Mesothelial cell of epicardium (in vitro differentiated cells): ENCODE results near the gene CDA. TPM values are rescaled to one million over a fixed set of nuclear protein-coding genes. Genes with fewer than 3 reads are reported as not detected.

ENCODE experiments used
- DNase-seq, 2 experiments: peaks; one replicate each; pipeline ENCODE4 v3.0.0; 2021; ENCODE audit warnings: low spot score in 2 of 2; ENCODE audit not compliant: unreplicated experiment in 2 of 2
- H3K27ac Mint-ChIP-seq: 2 replicates; pipeline ENCODE4 v1.8.0; 2021; ENCODE audit warnings: mixed read lengths
- H3K27me3 Mint-ChIP-seq: 2 replicates; pipeline ENCODE4 v1.8.0; 2021; ENCODE audit warnings: low read depth, mixed read lengths
- H3K36me3 Mint-ChIP-seq: 2 replicates; pipeline ENCODE4 v1.8.0; 2021; ENCODE audit warnings: mixed read lengths
- H3K4me1 Mint-ChIP-seq: 2 replicates; pipeline ENCODE4 v1.8.0; 2021; ENCODE audit warnings: mixed read lengths
- H3K4me3 Mint-ChIP-seq: 2 replicates; pipeline ENCODE4 v1.8.0; 2021; ENCODE audit warnings: mild to moderate bottlenecking, moderate library complexity, mixed read lengths
- H3K9me3 Mint-ChIP-seq: 2 replicates; pipeline ENCODE4 v1.8.0; 2021; ENCODE audit warnings: mixed read lengths
- CTCF ChIP-seq: fragments of 200-600 bp; sonication (generic); IDR thresholded peaks from one replicate; pipeline ENCODE4 v1.5.0; 2021; ENCODE audit warnings: antibody characterized with exemption; ENCODE audit not compliant: unreplicated experiment
- total RNA-seq: library from RNA; stranded (reverse); gene quantifications from 3 replicates; pipeline ENCODE4 v1.2.1, GENCODE V29; 2021

CDA gene
- total RNA-seq, 1 donor from 2014 or later = 0.94 TPM

GRCh38 chr1:20612221-20612746 is 23.4 kb downstream of the CDA start:
- no peaks in the 10 kb centered on the region for H3K9me3 Mint-ChIP-seq
- H3K4me3 Mint-ChIP-seq = no peak overlapping the region
- H3K36me3 Mint-ChIP-seq = no peaks in the 10 kb centered on the region
- no peak for TF ChIP-seq CTCF
- peaks cover 8% of the 10 kb centered on the region for H3K4me1 Mint-ChIP-seq
- DNase-seq = no peak
- H3K27me3 Mint-ChIP-seq = no peaks in the 10 kb centered on the region
- no peak overlapping the region for H3K27ac Mint-ChIP-seq

- no peaks in the 10 kb centered on the region for H3K9me3 Mint-ChIP-seq
- no peak for DNase-seq
- no peaks in the 10 kb centered on the region for H3K36me3 Mint-ChIP-seq
- H3K27me3 Mint-ChIP-seq = peaks cover 2% of the 10 kb centered on the region
- H3K4me3 Mint-ChIP-seq = no peak overlapping the region
- no peak for TF ChIP-seq CTCF
- H3K4me1 Mint-ChIP-seq = peaks cover 8% of the 10 kb centered on the region
- peak overlapping the region; percentile 94 for H3K27ac Mint-ChIP-seq
Observed at GRCh38 chr1:20614131-20614579, 25.3 kb downstream of the CDA start.

GRCh38 chr1:20615946-20616846 is 27.3 kb downstream of the CDA start:
- no peak for TF ChIP-seq CTCF
- Mint-ChIP-seq H3K4me3 (no peak overlapping the region), H3K27ac (no peak overlapping the region), H3K4me1 (peaks cover 8% of the 10 kb centered on the region), H3K36me3 (no peaks in the 10 kb centered on the region), H3K27me3 (peaks cover 4% of the 10 kb centered on the region), H3K9me3 (no peaks in the 10 kb centered on the region)
- no peak for DNase-seq

- Mint-ChIP-seq H3K4me1 (peaks cover 8% of the 10 kb centered on the region), H3K4me3 (no peak overlapping the region), H3K27ac (no peak overlapping the region), H3K9me3 (no peaks in the 10 kb centered on the region), H3K36me3 (no peaks in the 10 kb centered on the region), H3K27me3 (peaks cover 4% of the 10 kb centered on the region)
- DNase-seq = no peak
- TF ChIP-seq CTCF = no peak
Observed at GRCh38 chr1:20616847-20617487, 28.1 kb downstream of the CDA start.

DNA sequence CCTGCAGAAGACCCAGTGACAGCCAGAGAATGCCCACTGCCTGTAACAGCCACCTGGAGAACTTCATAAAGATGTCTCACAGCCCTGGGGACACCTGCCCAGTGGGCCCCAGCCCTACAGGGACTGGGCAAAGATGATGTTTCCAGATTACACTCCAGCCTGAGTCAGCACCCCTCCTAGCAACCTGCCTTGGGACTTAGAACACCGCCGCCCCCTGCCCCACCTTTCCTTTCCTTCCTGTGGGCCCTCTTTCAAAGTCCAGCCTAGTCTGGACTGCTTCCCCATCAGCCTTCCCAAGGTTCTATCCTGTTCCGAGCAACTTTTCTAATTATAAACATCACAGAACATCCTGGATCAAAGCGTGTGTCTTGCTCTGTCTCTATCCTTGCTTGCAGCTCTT is 29.7 kb downstream of the CDA start:
- H3K4me1 Mint-ChIP-seq = peaks cover 6% of the 10 kb centered on the region
- no peaks in the 10 kb centered on the region for H3K36me3 Mint-ChIP-seq
- no peak for DNase-seq
- H3K4me3 Mint-ChIP-seq = no peak overlapping the region
- TF ChIP-seq CTCF = no peak
- peaks cover 4% of the 10 kb centered on the region for H3K27me3 Mint-ChIP-seq
- no peak overlapping the region for H3K27ac Mint-ChIP-seq
- H3K9me3 Mint-ChIP-seq = no peaks in the 10 kb centered on the region
